ENCODE data around the gene NUP37. TPM values are rescaled to one million over a fixed set of nuclear protein-coding genes. Genes with fewer than 3 reads are reported as not detected.
"Not testable (repeated sequence)": the region's sequence is repeated elsewhere in the genome, so short reads cannot be mapped to it uniquely, and the experiment has no call there.

Gene NUP37
- 10 to 100 TPM; 10.8 to 19.9 (median 15.2) TPM for total RNA-seq

- 0% methylated on average over 41 to 59 of the region's 62 CpGs for WGBS, 2 donors
- peak; percentile 77 to 91 for TF ChIP-seq EP300 (IDR thresholded peaks at IDR 0.05)
- TF ChIP-seq POLR2A (IDR thresholded peaks at IDR 0.05): peak in 1 of 2 donors; percentile 56
- peak in 3 of 5 experiments; percentile 19 to 37 (median 32) for TF ChIP-seq CTCF (IDR thresholded peaks at IDR 0.05)
- H3K27ac ChIP-seq: peak within 1 kb of the TSS; percentile 74 to 91 (median 84)
- H3K9me3 ChIP-seq: no peaks in the 10 kb centered on the region
- peak; percentile 74 to 81 for DNase-seq (ENCODE audit: low spot score in 2 of 2)
- H3K4me3 ChIP-seq: peak within 1 kb of the TSS; percentile 62 to 83 (median 80)
- no peaks in the 10 kb centered on the region for H3K27me3 ChIP-seq
- H3K4me1 ChIP-seq: peaks cover 0 to 23% (median 7%) of the 10 kb centered on the region in 4 donors
- peaks cover 0 to 25% (median 3%) of the 10 kb centered on the region in 3 donors for H3K36me3 ChIP-seq
Measured at GRCh38 chr12:102119674-102120563, at the start of gene NUP37, which contains the start of gene PARPBP. Gene NUP37, minus strand, starts transcription at chr12:102120114. Its CDS starts 1,596 bp downstream, at chr12:102118518. Gene PARPBP, plus strand, starts transcription at chr12:102120183. Its CDS starts 3,706 bp downstream, at chr12:102123889.

GRCh38 chr12:102167821-102168604 is 48.1 kb upstream of the NUP37 start:
- DNase-seq (ENCODE audit: low spot score in 2 of 2): no peak
- H3K4me1 ChIP-seq: peaks cover 0 to 11% (median 0%) of the 10 kb centered on the region in 4 donors

GRCh38 chr12:102163383-102163782 is 43.5 kb upstream of the NUP37 start:
- no peaks in the 10 kb centered on the region for H3K9me3 ChIP-seq
- no peak for DNase-seq (ENCODE audit: low spot score in 2 of 2)
- no peak for TF ChIP-seq POLR2A (IDR thresholded peaks at IDR 0.05)
- TF ChIP-seq EP300 (IDR thresholded peaks at IDR 0.05): no peak
- no peak for TF ChIP-seq CTCF (IDR thresholded peaks at IDR 0.05)
- H3K36me3 ChIP-seq: no peaks in the 10 kb centered on the region
- H3K27ac ChIP-seq: no peak overlapping the region
- 86 to 96% methylated on average over 1 of the region's 1 CpG for WGBS, 2 donors
- no peaks in the 10 kb centered on the region for H3K4me1 ChIP-seq
- no peaks in the 10 kb centered on the region for H3K27me3 ChIP-seq
- H3K4me3 ChIP-seq: no peak overlapping the region

More at GRCh38 chr12:102167821-102168604, 48.1 kb upstream of the NUP37 start:
- H3K27me3 ChIP-seq: no peaks in the 10 kb centered on the region
- no peaks in the 10 kb centered on the region for H3K9me3 ChIP-seq
- no peak overlapping the region for H3K27ac ChIP-seq
- no peaks in the 10 kb centered on the region for H3K36me3 ChIP-seq
- no peak overlapping the region for H3K4me3 ChIP-seq
- no peak for TF ChIP-seq POLR2A (IDR thresholded peaks at IDR 0.05)
- TF ChIP-seq EP300 (IDR thresholded peaks at IDR 0.05): no peak
- no peak for TF ChIP-seq CTCF (IDR thresholded peaks at IDR 0.05)

- not testable (repeated sequence) for H3K4me3 ChIP-seq; H3K36me3 ChIP-seq; DNase-seq (ENCODE audit: low spot score in 2 of 2); H3K9me3 ChIP-seq; H3K4me1 ChIP-seq; H3K27ac ChIP-seq; H3K27me3 ChIP-seq
- 92 to 100% methylated on average over 3 of the region's 3 CpGs for WGBS, 2 donors
Measured at GRCh38 chr12:102155206-102155605, 35.3 kb upstream of the NUP37 start.

GRCh38 chr12:102147062-102147587 is 27.2 kb upstream of the NUP37 start:
- WGBS, 2 donors: 96 to 100% methylated on average over 4 of the region's 4 CpGs
- not testable (repeated sequence) for H3K27ac ChIP-seq

More at GRCh38 chr12:102147062-102147587, 27.2 kb upstream of the NUP37 start:
- not testable (repeated sequence) for H3K9me3 ChIP-seq; DNase-seq (ENCODE audit: low spot score in 2 of 2); H3K4me1 ChIP-seq; H3K27me3 ChIP-seq; H3K36me3 ChIP-seq; H3K4me3 ChIP-seq

Measured in tibial nerve (tissue), 4 donors.